HL-60 (cell line): ENCODE measurements around the gene ERMP1.

ENCODE experiments used
- DNase-seq, 2 experiments: peaks; one replicate each; pipeline ENCODE4 v3.0.0-alpha.2; 2010 to 2020; ENCODE audit warnings: low read depth in 1 of 2, low spot score in 1 of 2
- H3K27ac ChIP-seq: fragments of 250-450 bp; sonication (Bioruptor Pico); replicated peaks from 2 replicates; pipeline ENCODE4 v1.5.1; 2020; ENCODE audit warnings: mild to moderate bottlenecking, moderate library complexity
- H3K27me3 ChIP-seq: fragments of 250-450 bp; sonication (Bioruptor Pico); 2 replicates; pipeline ENCODE4 v1.5.1; 2021; ENCODE audit warnings: mild to moderate bottlenecking, moderate library complexity; ENCODE audit not compliant: insufficient read depth, poor library complexity, severe bottlenecking
- H3K4me3 ChIP-seq: replicated peaks from 2 replicates; pipeline ENCODE4 v1.5.1; 2011; ENCODE audit warnings: mild to moderate bottlenecking, control low read depth, low read length; ENCODE audit not compliant: insufficient read depth
- GABPA ChIP-seq: IDR thresholded peaks from 2 replicates; pipeline ENCODE4 v1.6.1; 2012; ENCODE audit warnings: low read depth
- POLR2AphosphoS5 ChIP-seq: IDR thresholded peaks from 2 replicates; pipeline ENCODE4 v1.6.1; 2012; ENCODE audit warnings: low read depth
- REST ChIP-seq: IDR thresholded peaks from 2 replicates; pipeline ENCODE4 v1.6.1; 2012; ENCODE audit warnings: low read depth; ENCODE audit not compliant: insufficient replicate concordance
- SPI1 ChIP-seq: IDR thresholded peaks from 2 replicates; pipeline ENCODE4 v1.6.1; 2012; ENCODE audit warnings: low read depth, mild to moderate bottlenecking, borderline replicate concordance
- TF ChIP-seq, protein P1 (sequence below): IDR thresholded peaks from one replicate; pipeline ENCODE4 v1.5.1; 2011; ENCODE audit warnings: low read length, control low read depth, inconsistent platforms; ENCODE audit not compliant: insufficient read depth

Gene ERMP1

DNA sequence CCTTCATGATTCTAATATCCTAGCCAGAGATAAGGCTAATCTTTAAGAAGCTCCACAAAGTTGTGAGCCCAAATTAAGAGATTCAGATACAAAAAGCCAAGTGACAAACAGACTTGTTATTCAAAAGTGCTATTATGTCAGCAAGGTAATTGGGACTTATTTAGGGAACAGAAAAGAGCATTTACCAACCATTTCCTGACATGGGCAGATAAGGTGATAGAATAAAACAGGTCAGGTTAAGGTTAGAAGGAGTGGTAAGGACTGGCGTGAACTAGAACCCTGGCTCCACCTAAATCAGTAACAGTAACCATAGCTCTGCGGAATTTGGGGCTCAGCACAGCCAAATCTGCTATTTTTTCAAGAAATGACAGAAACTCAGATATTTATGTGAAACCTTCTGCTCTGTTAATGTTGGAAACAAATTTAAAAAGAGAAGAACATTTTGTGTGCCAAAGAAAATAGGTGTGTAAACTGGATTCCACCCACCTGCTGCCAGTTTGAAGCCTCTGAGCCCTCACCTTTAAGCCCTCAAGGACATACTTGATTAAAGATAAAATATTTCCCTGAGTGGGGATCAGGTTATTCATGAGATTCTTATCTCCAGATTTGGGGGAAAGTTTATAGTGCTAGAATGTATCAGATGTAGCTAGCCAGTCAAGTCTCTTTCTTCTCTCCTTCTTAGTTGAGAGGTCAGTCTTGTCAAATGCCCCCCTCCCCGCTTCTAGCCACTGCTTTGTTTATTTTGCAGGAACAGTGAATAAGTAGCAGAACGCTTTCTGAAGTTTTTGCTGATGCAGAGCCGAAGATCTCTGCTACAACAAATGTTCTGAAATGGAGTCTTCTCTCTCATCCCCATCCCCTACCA lies 10.2 kb upstream of the ERMP1 start:
- DNase-seq, result no peak
- no peaks in the 10 kb centered on the region for H3K27me3 ChIP-seq
- no peak for TF ChIP-seq REST
- TF ChIP-seq, protein P1, sequence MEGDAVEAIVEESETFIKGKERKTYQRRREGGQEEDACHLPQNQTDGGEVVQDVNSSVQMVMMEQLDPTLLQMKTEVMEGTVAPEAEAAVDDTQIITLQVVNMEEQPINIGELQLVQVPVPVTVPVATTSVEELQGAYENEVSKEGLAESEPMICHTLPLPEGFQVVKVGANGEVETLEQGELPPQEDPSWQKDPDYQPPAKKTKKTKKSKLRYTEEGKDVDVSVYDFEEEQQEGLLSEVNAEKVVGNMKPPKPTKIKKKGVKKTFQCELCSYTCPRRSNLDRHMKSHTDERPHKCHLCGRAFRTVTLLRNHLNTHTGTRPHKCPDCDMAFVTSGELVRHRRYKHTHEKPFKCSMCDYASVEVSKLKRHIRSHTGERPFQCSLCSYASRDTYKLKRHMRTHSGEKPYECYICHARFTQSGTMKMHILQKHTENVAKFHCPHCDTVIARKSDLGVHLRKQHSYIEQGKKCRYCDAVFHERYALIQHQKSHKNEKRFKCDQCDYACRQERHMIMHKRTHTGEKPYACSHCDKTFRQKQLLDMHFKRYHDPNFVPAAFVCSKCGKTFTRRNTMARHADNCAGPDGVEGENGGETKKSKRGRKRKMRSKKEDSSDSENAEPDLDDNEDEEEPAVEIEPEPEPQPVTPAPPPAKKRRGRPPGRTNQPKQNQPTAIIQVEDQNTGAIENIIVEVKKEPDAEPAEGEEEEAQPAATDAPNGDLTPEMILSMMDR, result no peak
- TF ChIP-seq SPI1, result no peak
- TF ChIP-seq POLR2AphosphoS5, result no peak
- no peak overlapping the region for H3K27ac ChIP-seq
- H3K4me3 ChIP-seq, result no peak overlapping the region

DNA sequence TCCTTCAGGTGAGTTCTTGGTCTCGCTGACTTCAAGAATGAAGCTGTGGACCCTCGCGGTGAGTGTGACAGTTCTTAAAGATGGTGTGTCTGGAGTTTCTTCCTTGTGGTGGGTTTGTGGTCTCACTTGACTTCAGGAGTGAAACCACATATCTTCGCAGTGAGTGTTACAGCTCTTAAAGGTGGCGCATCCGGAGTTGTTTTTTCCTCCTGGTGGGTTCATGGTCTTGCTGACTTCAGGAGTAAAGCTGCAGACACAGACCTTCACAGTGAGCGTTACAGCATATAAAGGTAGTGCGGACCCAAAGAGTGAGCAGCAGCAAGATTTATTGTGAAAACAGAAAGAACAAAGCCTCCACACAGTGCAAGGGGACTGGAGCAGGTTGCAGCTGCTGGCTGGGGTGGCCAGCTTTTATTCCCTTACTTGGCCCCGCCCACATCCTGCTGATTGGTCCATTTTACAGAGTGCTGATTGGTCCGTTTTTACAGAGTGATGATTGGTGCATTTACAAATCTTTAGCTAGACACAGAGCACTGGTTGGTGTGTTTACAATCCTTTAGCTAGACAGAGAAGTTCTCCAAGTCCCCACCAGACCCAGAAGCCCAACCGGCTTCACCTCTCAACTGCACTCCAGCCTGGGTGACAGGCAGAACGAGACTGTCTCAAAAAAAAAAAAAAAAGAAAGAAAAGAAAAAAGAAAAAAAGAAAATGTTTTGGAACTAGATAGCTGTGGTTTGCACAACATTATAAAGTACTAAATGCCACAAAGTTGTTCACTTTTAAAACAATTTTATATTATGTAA lies 9.1 kb upstream of the ERMP1 start:
- Histone ChIP-seq H3K27ac (no peak overlapping the region), H3K27me3 (no peaks in the 10 kb centered on the region), H3K4me3 (no peak overlapping the region)
- no peak for DNase-seq
- no peak for TF ChIP-seq POLR2AphosphoS5
- TF ChIP-seq SPI1, result no peak
- TF ChIP-seq, protein P1, result no peak
- TF ChIP-seq GABPA, result no peak
- no peak for TF ChIP-seq REST

GRCh38 chr9:5840788-5841187 lies 7.9 kb upstream of the ERMP1 start:
- Histone ChIP-seq H3K27me3 (no peaks in the 10 kb centered on the region), H3K27ac (no peak overlapping the region), H3K4me3 (no peak overlapping the region)
- no peak for DNase-seq
- no peak for TF ChIP-seq SPI1
- no peak for TF ChIP-seq POLR2AphosphoS5
- no peak for TF ChIP-seq REST
- TF ChIP-seq GABPA, result no peak
- TF ChIP-seq, protein P1, result no peak
